GM19193 (cell line): ENCODE results near the gene UBR4.

ENCODE experiments used
- POLR2A ChIP-seq: IDR thresholded peaks from 4 replicates; pipeline ENCODE4 v1.6.1; 2011; ENCODE audit not compliant: insufficient read depth, insufficient read length; ENCODE audit errors: extremely low read depth

The UBR4 gene

DNA sequence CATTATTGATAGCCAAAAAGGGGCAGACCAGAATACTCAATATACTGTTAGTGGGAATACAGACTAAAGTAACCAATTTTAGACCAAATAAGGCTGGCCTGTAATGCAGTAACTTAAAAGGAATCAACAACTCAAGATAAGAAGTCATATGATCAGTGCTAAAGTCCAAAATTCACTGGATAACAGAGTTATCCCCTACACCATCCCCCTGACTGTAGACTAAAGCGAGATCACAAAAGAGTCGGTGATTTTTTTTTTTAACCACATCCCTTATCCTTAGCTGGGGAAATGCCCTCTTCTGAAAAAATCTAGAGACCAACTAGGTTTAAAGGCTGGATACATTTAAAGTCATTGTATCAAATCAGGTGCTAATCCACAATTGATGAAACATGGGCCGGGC is 7.7 kb downstream of the UBR4 start:
- TF ChIP-seq POLR2A: no peak

DNA sequence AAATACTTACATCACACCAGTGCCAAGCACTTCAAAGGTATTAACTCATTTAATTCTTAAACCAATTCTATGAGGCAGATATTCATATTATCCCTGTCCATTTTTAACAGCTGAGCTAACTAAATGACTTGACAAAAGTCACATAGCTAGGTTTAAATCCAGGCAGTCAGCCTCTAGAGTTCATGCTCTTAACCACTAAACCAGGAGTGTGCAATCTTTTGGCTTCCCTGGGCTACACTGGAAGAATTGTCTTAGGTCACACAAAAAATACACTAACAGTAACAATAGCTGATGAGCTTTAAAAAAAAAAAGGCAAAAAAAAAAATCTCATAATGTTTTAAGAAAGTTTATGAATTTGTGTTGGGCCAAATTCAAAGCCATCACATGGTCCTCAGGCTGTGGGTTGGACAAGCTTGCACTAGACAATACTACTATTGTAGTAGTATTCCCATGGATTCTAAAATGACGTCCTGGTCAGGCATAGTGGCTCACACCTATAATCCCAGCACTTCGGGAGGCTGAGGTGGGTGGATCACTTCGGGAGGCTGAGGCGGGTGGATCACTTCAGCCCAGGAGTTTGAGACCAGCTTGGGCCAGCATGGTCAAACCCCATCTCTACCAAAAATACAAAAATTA is 10.0 kb downstream of the UBR4 start:
- no peak for TF ChIP-seq POLR2A

DNA sequence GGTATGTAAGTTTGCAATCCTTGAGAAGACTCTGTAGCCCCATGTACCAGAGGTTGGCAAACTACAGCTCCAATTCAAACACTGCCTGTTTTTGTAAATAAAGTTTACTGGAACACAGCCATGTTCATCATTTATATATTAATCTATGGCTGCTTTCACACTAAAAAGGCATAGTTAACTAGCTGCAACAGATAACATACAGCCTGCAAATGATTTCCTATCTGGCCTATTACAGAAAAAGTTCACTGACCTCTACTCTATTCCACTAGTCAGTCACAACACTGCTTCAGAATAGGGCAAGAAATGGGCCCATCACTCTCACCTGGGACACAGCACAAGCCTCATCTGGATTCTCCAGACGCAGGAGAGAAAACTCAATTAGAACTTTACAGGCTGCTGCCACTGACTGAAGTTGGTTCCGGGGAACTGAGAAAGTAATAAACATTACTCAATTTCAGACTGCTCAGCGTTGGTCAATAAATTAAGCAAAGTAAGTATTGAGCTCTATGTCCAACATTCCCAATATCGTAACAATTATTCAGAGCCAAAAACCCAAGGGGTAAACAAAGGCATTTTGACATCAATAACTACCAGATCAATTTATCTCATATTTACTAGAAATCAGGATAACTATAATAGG is 10.6 kb downstream of the UBR4 start:
- TF ChIP-seq POLR2A: no peak

DNA sequence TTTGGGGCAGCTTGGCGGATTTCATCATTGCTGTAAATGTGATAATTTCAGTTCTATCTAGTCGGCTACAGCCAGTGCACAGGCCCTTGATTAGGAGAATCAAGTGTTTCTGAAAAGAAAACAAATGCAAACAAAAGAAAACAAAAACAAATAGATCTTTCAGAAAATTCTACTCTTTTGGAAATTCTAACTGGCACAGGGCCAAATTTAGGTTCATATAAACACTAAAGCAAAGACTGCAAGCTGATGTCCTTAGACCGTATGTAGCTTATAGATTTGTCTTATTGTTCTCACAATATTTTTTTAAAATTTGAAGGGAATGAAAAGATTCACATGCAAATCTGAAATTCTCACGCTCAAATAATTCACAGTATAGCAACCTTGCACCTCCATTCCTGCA is 11.2 kb downstream of the UBR4 start:
- TF ChIP-seq POLR2A: no peak

DNA sequence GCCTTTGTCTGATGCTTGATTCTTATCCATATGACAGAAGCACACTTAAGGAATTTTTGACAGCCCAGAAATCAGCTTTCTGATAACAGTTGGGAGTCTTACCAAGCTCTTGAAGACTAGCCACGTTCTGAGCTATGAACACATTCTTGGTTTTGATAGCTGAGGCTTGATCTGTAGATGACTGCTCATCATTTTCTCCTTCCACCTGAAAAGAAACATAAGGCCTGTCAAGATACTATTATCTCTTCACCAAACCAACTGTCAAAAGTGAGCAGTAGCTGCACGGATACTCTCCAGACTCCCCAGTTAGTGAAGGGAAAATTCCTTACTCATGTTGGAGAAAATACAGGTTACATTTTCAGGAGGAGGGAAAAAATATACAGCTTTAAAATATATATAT is 12.2 kb downstream of the UBR4 start:
- TF ChIP-seq POLR2A: no peak

DNA sequence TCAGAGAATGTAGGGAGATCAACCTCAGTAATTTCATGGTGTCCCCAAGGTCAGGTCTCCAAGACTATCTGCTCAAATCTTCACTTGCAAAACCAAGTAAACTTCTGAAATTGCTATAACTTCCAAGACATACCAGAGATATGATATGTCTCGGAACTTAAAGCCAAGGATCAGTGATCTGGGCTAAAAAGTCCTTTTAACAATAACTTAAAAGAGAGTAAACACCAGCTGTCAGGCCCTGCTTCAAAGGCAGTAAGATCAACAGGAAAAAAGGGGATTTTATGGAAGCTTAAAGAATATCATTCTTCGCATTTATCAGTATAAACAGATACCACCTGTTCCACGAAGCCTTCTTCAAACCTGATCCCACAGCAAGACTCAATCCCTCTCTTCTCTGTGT is 13.7 kb downstream of the UBR4 start:
- no peak for TF ChIP-seq POLR2A

DNA sequence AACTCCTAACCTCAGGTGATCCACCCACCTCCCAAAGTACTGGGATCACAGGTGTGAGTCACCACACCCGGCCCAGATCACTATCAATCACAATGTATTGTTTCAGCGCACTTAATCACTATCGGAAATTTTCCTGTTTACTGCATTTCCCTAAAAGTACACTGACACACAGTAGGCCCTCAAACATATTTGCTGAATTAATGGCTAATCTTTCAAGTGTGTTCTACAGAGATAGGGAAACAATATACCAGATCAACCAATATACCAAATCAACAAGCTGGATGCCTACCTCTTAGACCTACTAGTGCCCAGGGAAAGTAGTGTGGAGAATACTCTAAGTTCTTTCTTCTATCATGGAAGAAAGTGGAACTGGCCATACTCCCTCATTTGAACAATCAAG is 17.1 kb downstream of the UBR4 start:
- TF ChIP-seq POLR2A: no peak

DNA sequence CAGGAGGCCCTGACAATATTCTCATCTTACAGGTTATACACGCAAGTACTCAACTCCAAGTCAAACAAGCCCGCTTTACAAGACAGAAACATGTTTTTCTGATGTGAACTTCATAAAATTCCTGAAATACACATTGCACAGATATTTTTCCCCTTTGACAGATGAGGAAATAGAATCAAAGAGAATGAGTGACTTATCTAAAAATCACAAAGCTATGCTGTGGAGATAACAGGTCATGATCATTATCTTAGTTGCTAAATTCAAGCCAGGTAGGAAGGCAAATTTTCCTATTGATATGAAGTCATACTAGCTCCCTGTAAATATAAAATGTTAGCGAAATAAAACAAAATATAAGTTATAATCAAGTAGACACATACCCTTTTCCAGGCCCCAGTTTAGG is 18.3 kb downstream of the UBR4 start:
- TF ChIP-seq POLR2A: no peak

DNA sequence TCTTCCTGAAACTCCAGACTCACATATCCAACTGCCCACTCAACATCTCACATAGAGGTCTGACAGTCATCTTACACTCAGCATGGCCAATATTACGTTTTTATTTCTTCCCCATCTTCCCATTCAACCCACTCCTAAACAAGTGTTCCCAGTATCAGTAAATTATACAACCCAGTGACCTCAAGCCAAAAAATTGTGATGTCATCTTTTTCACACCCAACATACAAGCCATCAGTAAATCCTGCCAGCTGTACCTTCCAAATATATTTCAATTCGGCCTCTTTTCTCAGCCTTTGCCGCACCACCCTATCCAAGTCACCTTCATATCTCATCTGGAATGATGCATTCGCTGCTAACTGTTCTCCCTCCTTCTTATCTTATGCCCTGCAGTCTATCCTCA is 19.6 kb downstream of the UBR4 start:
- TF ChIP-seq POLR2A: no peak

DNA sequence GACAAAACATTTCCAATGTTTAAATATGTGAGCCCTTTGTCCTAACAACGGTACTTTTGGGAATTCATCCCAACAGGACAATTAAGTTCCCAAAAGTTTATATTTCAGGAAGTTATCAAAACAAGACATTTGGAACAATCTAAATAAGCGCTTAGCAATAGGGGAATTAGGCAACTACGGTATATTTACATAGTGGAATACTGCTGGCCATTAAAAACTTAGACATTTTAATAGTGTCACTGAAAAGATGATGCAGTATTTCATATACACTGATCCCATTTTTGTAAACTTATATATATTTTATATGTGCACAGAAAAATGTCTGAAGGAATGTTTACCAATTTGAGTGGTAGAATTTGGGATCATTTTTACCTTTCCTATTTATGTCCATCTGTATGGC is 20.8 kb downstream of the UBR4 start:
- TF ChIP-seq POLR2A: no peak

DNA sequence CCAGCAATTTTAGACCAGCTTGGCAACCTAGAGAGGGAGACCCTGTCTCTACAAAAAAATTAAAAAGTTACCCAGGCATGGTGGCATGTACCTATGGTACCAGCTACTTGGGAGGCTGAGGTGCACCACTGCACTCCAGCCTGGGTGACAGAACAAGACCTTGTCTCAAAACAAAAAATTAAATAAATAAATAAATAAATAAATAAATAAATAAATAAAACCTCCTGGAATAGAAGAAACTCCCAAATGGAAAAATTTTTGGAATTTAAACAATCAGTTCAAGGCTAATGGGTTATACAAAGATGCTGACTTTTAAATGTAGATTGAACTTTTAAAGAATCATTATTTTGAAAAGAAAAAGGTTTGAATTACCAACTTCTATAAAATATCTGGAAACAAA is 22.2 kb downstream of the UBR4 start:
- TF ChIP-seq POLR2A: no peak

DNA sequence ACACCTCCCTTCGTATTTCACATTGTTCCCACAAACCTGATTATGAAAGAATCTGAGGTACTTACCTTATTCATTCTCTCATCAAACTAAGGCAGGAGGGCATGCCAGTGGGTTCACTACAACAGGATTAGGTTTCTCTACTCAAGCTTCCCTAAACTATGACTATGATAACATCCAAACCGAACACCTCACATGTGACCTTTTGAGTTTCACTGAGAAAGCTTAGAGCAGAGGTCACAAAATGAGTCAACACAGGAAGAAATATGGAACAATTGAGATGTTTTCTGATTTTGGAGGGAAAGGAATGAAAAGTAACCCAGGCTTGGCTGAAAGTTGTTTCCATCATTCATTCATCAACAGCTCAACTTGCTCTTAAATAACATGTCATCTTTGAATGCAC is 24.1 kb downstream of the UBR4 start:
- no peak for TF ChIP-seq POLR2A

DNA sequence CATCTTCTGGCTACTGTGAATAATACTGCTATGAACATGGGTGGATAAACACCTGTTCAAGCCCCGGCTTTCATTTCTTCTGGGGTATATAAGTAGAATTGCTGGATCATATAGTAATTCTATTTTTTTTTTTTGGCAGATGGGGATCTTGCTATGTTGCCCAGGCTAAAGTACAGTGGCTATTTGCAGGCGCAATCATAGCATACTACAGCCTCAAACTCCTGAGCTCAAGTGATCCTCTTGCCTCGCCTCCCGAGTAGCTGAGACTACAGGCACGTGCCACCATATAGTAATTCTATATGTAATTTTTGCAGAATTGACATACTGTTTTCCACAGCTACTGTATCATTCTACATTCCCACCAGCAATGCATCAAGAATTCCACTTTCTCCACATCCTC is 27.8 kb downstream of the UBR4 start:
- no peak for TF ChIP-seq POLR2A

DNA sequence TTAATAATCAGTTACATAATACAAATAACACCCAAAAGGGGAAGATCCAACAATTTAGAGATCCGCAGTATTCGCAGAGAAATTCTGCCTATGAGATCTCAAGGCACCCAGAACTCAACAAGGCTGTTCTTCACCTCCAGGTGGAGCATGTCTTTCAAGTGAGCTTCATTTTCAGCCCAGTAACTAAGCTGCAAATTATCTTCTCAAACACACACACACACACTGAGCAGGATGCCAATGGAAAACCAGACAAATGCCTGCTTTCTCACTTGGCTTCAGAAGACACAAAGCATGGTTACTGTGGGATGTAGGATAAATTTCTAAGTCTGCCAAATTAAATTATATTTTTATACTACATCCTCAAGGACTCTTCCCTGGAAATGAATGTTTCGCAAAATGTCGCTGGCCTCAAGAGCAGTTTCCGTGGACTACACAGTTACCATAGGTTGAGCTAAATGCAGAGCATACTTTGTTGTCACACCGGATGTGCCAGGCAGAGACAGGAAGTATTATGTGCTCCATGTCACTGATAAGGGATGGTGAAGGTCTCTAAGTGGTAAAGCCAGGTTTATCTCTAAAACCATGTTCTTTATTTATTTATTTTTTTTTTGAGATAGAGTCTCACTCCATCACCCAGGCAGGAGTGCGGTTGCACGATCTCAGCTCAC is 30.3 kb downstream of the UBR4 start:
- TF ChIP-seq POLR2A: no peak

DNA sequence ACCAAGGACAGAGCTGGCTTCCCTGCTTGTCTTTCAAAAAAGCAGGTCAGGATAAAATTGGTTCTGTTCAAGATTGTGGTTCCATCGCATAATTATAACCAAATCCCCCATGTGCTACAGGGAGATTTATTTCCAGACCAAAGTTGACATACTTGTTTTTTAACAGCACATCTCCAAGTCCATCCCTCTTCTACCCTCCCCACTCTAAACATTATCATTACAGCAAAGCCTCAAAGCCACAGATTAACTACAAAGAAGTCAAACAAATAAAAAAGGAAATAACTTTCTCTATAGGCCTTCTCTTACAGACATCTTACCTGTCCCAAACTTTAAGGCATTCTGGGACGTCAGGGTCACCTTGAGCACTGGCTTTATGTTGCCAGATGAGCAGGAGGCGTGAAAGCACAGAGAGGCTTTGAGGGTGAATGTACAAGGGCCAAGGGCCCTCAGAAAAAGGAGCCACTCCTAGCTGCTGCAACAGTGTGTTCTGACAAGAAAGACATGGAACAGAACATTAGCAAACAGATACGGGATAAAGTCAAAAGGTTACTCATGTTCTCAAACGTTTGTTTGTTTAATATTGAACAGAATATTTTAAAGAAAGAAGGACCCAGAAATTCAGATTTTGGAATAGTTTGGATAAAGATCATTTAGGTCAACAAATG is 31.2 kb downstream of the UBR4 start:
- TF ChIP-seq POLR2A: no peak

DNA sequence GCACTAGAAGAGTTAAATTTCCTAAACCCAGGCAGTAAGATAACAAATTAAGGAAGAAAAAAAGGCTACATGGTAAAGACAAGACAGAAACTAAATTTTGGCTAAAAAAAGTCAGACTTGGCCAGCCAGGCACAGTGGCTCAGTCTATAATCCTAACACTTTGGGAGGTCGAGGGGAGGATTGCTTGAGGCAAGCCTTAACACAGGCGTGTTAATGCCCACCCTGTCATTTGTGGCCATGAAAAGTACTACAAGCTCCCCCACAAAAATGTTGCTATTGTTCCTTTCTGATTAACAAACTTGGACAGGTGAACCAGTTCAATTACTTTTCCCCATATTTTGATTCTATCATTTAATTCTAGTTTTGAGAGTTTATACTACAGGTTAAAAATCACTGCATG is 32.3 kb downstream of the UBR4 start:
- TF ChIP-seq POLR2A: no peak

DNA sequence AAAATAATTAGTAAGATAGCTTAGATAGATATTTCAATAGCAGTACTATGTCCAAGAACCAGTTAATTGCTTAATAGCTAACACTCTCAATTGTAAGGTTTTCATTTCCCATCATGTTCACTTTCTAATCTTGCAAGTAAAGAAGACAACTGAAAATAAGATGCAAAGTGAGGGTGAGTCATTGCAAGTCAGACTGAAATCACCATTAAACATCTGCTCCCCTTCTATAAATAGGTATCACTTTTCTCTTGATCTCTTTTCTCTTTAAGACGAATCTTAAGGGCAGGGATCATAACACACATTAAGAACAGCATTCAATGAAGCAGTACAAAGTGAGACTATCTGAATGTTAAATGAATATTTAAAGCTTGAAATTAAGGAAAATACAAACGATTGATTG is 40.4 kb downstream of the UBR4 start:
- TF ChIP-seq POLR2A: no peak

DNA sequence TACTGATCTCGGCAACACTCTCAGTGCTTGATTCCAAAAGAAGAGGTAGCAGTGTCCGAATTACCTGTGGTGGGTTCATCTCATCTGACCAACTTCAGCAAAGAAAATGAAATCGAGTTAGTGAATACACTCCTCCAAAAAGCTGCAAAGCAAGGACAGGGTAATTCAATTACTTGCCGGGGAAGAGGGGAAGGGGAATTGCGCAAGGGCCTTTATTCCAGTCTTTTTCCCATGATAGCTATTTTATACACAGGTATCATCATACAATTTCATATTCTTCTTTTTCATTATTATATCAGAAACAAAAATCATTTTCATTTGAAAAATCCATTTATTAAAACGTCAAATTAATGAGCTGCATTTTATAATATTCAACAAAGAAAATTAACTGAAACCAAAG is 42.9 kb downstream of the UBR4 start:
- no peak for TF ChIP-seq POLR2A
